A673 (cell line): ENCODE measurements around the gene SLC25A1.

Experiments used
- EZH2 ChIP-seq: fragments of 200-600 bp; sonication (generic); IDR thresholded peaks from 2 replicates; pipeline ENCODE4 v1.6.1; 2017; ENCODE audit warnings: borderline replicate concordance, low read depth, mild to moderate bottlenecking, mixed read lengths, antibody characterized with exemption, low read length; ENCODE audit not compliant: poor library complexity, severe bottlenecking
- TF ChIP-seq, protein P1 (sequence below): fragments of 300-800, 200-600 bp; sonication (generic); conservative IDR thresholded peaks from 2 replicates; pipeline ENCODE4 v1.5.1; 2017; ENCODE audit warnings: low read depth, mild to moderate bottlenecking, antibody characterized with exemption, low read length, moderate library complexity, mixed read lengths

DNA sequence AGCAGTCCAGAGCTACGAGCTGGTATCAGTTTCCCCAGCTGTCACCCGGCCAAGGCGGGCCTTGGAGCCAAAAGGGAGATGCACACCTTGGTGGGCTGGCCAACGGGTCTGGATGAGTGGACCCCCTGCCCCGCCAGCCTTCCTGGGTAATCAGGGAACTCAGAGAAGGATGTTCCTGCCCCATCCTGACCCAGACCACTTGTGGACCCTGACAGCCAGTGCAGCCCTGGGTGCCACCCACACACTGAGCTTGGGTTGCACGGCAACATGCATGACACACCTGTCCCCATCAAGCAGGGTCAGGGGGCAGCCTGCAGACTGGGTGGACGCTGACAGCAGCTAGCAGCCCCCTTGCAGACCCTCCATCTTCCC, 8.6 kb downstream of the SLC25A1 start:
- TF ChIP-seq, protein P1, sequence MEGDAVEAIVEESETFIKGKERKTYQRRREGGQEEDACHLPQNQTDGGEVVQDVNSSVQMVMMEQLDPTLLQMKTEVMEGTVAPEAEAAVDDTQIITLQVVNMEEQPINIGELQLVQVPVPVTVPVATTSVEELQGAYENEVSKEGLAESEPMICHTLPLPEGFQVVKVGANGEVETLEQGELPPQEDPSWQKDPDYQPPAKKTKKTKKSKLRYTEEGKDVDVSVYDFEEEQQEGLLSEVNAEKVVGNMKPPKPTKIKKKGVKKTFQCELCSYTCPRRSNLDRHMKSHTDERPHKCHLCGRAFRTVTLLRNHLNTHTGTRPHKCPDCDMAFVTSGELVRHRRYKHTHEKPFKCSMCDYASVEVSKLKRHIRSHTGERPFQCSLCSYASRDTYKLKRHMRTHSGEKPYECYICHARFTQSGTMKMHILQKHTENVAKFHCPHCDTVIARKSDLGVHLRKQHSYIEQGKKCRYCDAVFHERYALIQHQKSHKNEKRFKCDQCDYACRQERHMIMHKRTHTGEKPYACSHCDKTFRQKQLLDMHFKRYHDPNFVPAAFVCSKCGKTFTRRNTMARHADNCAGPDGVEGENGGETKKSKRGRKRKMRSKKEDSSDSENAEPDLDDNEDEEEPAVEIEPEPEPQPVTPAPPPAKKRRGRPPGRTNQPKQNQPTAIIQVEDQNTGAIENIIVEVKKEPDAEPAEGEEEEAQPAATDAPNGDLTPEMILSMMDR, result no peak
- no peak for TF ChIP-seq EZH2
